ENCODE measurements around the gene APOBEC4.
A peak's percentile ranks its signal among the peaks of the same experiment; 100 is the strongest.

The APOBEC4 gene

GRCh38 chr1:183642166-183642565, 10.9 kb downstream of the APOBEC4 start:
- no peaks in the 10 kb centered on the region for H3K4me1 ChIP-seq (ENCODE audit: control insufficient read depth, insufficient read depth, low read length)
- no peak overlapping the region for H3K4me3 ChIP-seq (ENCODE audit: low read length)
- H3K9ac ChIP-seq (ENCODE audit: low read length): no peak overlapping the region
- no peaks in the 10 kb centered on the region for H3K9me3 ChIP-seq (ENCODE audit: control insufficient read depth, low read length)
- H3K27me3 ChIP-seq (replicated peaks; ENCODE audit: control insufficient read depth, insufficient read depth, low read length): no peaks in the 10 kb centered on the region
- H3K36me3 ChIP-seq (ENCODE audit: control insufficient read depth, insufficient read depth, low read length, severe bottlenecking): no peaks in the 10 kb centered on the region
- no peak for DNase-seq (ENCODE audit: low read depth)

- peaks cover 7% of the 10 kb centered on the region for H3K4me1 ChIP-seq (ENCODE audit: control insufficient read depth, insufficient read depth, low read length)
- DNase-seq (ENCODE audit: low read depth): no peak
- no peak overlapping the region for H3K9ac ChIP-seq (ENCODE audit: low read length)
- H3K9me3 ChIP-seq (ENCODE audit: control insufficient read depth, low read length): no peaks in the 10 kb centered on the region
- H3K27me3 ChIP-seq (replicated peaks; ENCODE audit: control insufficient read depth, insufficient read depth, low read length): no peaks in the 10 kb centered on the region
- H3K36me3 ChIP-seq (ENCODE audit: control insufficient read depth, insufficient read depth, low read length, severe bottlenecking): no peaks in the 10 kb centered on the region
- no peak overlapping the region for H3K4me3 ChIP-seq (ENCODE audit: low read length)
These were observed 12.9 kb downstream of the APOBEC4 start for GRCh38 chr1:183640193-183640592.

DNA sequence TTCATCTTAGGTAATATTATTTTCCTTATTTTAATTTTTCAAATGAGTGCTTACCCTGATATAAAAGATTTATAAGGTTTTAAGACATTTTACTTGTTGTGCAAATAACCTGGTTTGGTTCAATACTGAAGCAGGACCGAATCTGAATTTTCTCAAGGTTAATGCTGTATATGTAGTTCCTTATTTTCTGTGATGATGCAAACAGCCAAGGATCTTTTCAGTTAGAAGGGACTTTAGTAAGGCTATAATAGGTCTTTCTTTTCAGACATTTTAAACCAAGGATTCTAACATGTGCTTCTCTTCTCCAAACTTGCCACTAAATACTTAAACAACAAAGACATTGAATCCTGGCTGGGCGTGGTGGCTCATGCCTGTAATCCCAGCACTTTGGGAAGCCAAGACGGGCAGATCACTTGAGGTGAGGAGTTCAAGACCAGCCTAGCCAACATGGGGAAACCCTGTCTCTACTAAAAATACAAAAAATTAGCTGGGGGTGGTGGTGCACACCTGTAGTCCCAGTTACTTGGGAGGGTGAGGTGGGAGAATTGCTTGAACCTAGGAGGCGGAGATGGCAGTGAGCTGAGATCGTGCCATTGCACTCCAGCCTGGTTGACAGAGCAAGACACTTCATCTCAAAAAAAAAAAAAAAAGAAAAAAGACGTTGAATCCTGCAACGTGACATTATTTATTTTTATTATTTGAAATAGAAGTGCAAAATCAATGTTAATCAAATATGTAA, 14.3 kb downstream of the APOBEC4 start:
- Histone ChIP-seq H3K36me3 (ENCODE audit: control insufficient read depth, insufficient read depth, low read length, severe bottlenecking) (no peaks in the 10 kb centered on the region), H3K9me3 (ENCODE audit: control insufficient read depth, low read length) (no peaks in the 10 kb centered on the region), H3K4me1 (ENCODE audit: control insufficient read depth, insufficient read depth, low read length) (peaks cover 7% of the 10 kb centered on the region), H3K4me3 (ENCODE audit: low read length) (no peak overlapping the region), H3K9ac (ENCODE audit: low read length) (no peak overlapping the region), H3K27me3 (replicated peaks; ENCODE audit: control insufficient read depth, insufficient read depth, low read length) (no peaks in the 10 kb centered on the region)
- no peak for DNase-seq (ENCODE audit: low read depth)

- peak overlapping the region; percentile 92 for H3K4me3 ChIP-seq (ENCODE audit: low read length)
- DNase-seq (ENCODE audit: low read depth): no peak
- H3K36me3 ChIP-seq (ENCODE audit: control insufficient read depth, insufficient read depth, low read length, severe bottlenecking): no peaks in the 10 kb centered on the region
- H3K4me1 ChIP-seq (ENCODE audit: control insufficient read depth, insufficient read depth, low read length): peaks cover 23% of the 10 kb centered on the region
- H3K9me3 ChIP-seq (ENCODE audit: control insufficient read depth, low read length): no peaks in the 10 kb centered on the region
- H3K27me3 ChIP-seq (replicated peaks; ENCODE audit: control insufficient read depth, insufficient read depth, low read length): no peaks in the 10 kb centered on the region
- H3K9ac ChIP-seq (ENCODE audit: low read length): peak overlapping the region; percentile 85
These were observed 16.3 kb downstream of the APOBEC4 start for GRCh38 chr1:183636783-183637182.

DNA sequence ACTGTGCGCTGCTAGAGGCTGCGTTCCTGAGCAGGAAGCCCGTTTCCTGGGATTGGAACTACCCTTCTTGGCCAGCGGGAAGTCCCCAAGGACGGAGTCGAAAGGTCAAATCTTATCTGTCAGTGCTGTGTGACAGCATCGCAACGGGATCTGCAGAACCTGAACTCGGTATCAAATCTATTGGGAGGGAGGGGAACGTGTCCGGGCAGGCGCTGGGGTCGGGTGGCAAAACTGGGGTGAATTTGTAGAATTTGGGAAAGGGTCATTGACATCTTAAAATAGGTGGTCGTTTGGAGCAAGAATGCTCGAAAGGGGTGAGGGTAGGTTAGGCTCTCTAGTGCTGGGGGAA, 16.8 kb downstream of the APOBEC4 start:
- peaks cover 28% of the 10 kb centered on the region for H3K4me1 ChIP-seq (ENCODE audit: control insufficient read depth, insufficient read depth, low read length)
- H3K4me3 ChIP-seq (ENCODE audit: low read length): peak overlapping the region; percentile 92
- H3K36me3 ChIP-seq (ENCODE audit: control insufficient read depth, insufficient read depth, low read length, severe bottlenecking): no peaks in the 10 kb centered on the region
- DNase-seq (ENCODE audit: low read depth): no peak
- H3K27me3 ChIP-seq (replicated peaks; ENCODE audit: control insufficient read depth, insufficient read depth, low read length): no peaks in the 10 kb centered on the region
- peak overlapping the region; percentile 85 for H3K9ac ChIP-seq (ENCODE audit: low read length)
- H3K9me3 ChIP-seq (ENCODE audit: control insufficient read depth, low read length): no peaks in the 10 kb centered on the region

GRCh38 chr1:183635606-183636333, 17.3 kb downstream of the APOBEC4 start, which contains the start of gene ARPC5:
TSS of gene ARPC5 (minus strand) at chr1:183635783. CDS start at chr1:183635659, 124 bp downstream.
- H3K9ac ChIP-seq (ENCODE audit: low read length): peak within 1 kb of the TSS; percentile 98

GRCh38 chr1:183635099-183635605, 18.0 kb downstream of the APOBEC4 start:
- H3K27me3 ChIP-seq (replicated peaks; ENCODE audit: control insufficient read depth, insufficient read depth, low read length): no peaks in the 10 kb centered on the region
- no peaks in the 10 kb centered on the region for H3K9me3 ChIP-seq (ENCODE audit: control insufficient read depth, low read length)
- peaks cover 4% of the 10 kb centered on the region for H3K36me3 ChIP-seq (ENCODE audit: control insufficient read depth, insufficient read depth, low read length, severe bottlenecking)
- peaks cover 39% of the 10 kb centered on the region for H3K4me1 ChIP-seq (ENCODE audit: control insufficient read depth, insufficient read depth, low read length)
- H3K4me3 ChIP-seq (ENCODE audit: low read length): peak overlapping the region; percentile 92
- H3K9ac ChIP-seq (ENCODE audit: low read length): peak overlapping the region; percentile 98
- DNase-seq (ENCODE audit: low read depth): peak; percentile 69

More at GRCh38 chr1:183635606-183636333, 17.3 kb downstream of the APOBEC4 start, which contains the start of gene ARPC5:
- DNase-seq (ENCODE audit: low read depth): peak; percentile 99
- Histone ChIP-seq H3K27me3 (replicated peaks; ENCODE audit: control insufficient read depth, insufficient read depth, low read length) (no peaks in the 10 kb centered on the region), H3K4me3 (ENCODE audit: low read length) (peak within 1 kb of the TSS; percentile 92), H3K4me1 (ENCODE audit: control insufficient read depth, insufficient read depth, low read length) (peaks cover 33% of the 10 kb centered on the region), H3K9me3 (ENCODE audit: control insufficient read depth, low read length) (no peaks in the 10 kb centered on the region), H3K36me3 (ENCODE audit: control insufficient read depth, insufficient read depth, low read length, severe bottlenecking) (no peaks in the 10 kb centered on the region)

- Histone ChIP-seq H3K9me3 (ENCODE audit: control insufficient read depth, low read length) (no peaks in the 10 kb centered on the region), H3K9ac (ENCODE audit: low read length) (peak overlapping the region; percentile 98), H3K27me3 (replicated peaks; ENCODE audit: control insufficient read depth, insufficient read depth, low read length) (no peaks in the 10 kb centered on the region), H3K36me3 (ENCODE audit: control insufficient read depth, insufficient read depth, low read length, severe bottlenecking) (peaks cover 10% of the 10 kb centered on the region), H3K4me3 (ENCODE audit: low read length) (peak overlapping the region; percentile 92), H3K4me1 (ENCODE audit: control insufficient read depth, insufficient read depth, low read length) (peaks cover 46% of the 10 kb centered on the region)
- peak; percentile 44 for DNase-seq (ENCODE audit: low read depth)
These were observed 18.6 kb downstream of the APOBEC4 start for GRCh38 chr1:183634429-183635065.

DNA sequence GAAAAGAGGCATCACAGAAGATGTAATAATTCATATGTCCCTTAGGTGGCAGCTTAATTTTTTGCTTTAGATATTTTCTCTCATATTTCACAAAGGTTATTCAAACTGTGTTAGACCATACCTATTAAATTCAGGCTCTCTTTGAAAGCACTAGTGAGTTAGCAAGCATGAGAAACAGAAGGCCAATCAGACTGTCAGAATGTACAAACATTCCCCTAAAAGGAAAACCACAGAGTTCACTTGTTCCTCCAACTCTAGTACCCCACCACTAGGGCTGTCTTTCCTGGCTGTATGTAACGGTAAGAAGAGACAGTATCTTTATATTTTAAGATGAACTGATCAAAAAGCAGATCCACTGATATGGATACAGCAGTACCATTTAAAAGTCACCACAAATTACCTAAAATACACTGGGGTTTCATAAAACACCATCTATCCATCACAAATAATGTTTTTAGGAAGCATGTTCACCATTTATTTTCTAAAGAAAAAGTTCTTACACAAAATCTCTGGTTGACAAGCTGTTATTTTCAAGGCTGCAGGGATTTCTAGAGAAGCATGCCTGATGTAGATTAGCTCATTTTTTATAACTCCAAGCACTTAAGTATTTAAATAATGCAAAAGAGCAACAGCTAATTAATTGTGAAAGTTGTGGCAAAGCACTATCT, 19.3 kb downstream of the APOBEC4 start:
- H3K4me3 ChIP-seq (ENCODE audit: low read length): peak overlapping the region; percentile 92
- no peaks in the 10 kb centered on the region for H3K9me3 ChIP-seq (ENCODE audit: control insufficient read depth, low read length)
- peak overlapping the region; percentile 98 for H3K9ac ChIP-seq (ENCODE audit: low read length)
- DNase-seq (ENCODE audit: low read depth): peak; percentile 88
- H3K27me3 ChIP-seq (replicated peaks; ENCODE audit: control insufficient read depth, insufficient read depth, low read length): no peaks in the 10 kb centered on the region
- H3K36me3 ChIP-seq (ENCODE audit: control insufficient read depth, insufficient read depth, low read length, severe bottlenecking): peaks cover 17% of the 10 kb centered on the region
- H3K4me1 ChIP-seq (ENCODE audit: control insufficient read depth, insufficient read depth, low read length): peaks cover 53% of the 10 kb centered on the region

DNA sequence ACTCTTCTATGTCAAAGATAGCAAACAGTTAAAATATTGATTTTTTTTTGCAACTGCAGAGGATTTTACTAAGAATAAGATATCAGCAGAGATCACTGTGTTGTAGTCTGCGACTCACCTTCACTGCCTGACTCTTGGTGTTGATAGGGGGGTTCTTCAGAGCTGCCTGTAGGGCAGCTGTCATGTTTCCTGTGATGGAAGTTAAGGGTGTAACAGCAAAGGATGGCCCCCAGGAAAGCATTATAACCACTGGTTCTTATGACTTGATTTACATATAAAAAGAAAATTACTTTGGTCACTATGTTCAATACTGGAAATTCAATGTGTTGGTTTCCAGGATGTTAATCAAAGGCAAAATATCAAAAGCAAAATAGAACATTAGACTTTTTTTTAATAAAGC, 20.2 kb downstream of the APOBEC4 start:
- no peaks in the 10 kb centered on the region for H3K9me3 ChIP-seq (ENCODE audit: control insufficient read depth, low read length)
- peak overlapping the region; percentile 92 for H3K4me3 ChIP-seq (ENCODE audit: low read length)
- peaks cover 24% of the 10 kb centered on the region for H3K36me3 ChIP-seq (ENCODE audit: control insufficient read depth, insufficient read depth, low read length, severe bottlenecking)
- H3K27me3 ChIP-seq (replicated peaks; ENCODE audit: control insufficient read depth, insufficient read depth, low read length): no peaks in the 10 kb centered on the region
- no peak for DNase-seq (ENCODE audit: low read depth)
- H3K4me1 ChIP-seq (ENCODE audit: control insufficient read depth, insufficient read depth, low read length): peaks cover 57% of the 10 kb centered on the region
- peak overlapping the region; percentile 98 for H3K9ac ChIP-seq (ENCODE audit: low read length)

All from adipocyte (in vitro differentiated cells).